Ovary (tissue), 3 donors: ENCODE measurements around the gene BPI.

Experiments used
- POLR2A ChIP-seq: fragments of 450-650 bp; IDR thresholded peaks from one replicate; pipeline ENCODE4 v1.6.1; 2017; ENCODE audit warnings: antibody characterized with exemption, mild to moderate bottlenecking, moderate library complexity
- TF ChIP-seq, protein P1 (sequence below), 3 donors: fragments of 450-650 bp in 2 of 3; fragments of 200-600 bp in 1 of 3; IDR thresholded peaks; one replicate each; pipeline versions ENCODE4 v1.5.1 to v1.8.0; 2016 to 2022; ENCODE audit warnings: antibody characterized with exemption in 3 of 3, mild to moderate bottlenecking in 1 of 3
- donor health status: DM: no; HTN: no; CAD: no.

DNA sequence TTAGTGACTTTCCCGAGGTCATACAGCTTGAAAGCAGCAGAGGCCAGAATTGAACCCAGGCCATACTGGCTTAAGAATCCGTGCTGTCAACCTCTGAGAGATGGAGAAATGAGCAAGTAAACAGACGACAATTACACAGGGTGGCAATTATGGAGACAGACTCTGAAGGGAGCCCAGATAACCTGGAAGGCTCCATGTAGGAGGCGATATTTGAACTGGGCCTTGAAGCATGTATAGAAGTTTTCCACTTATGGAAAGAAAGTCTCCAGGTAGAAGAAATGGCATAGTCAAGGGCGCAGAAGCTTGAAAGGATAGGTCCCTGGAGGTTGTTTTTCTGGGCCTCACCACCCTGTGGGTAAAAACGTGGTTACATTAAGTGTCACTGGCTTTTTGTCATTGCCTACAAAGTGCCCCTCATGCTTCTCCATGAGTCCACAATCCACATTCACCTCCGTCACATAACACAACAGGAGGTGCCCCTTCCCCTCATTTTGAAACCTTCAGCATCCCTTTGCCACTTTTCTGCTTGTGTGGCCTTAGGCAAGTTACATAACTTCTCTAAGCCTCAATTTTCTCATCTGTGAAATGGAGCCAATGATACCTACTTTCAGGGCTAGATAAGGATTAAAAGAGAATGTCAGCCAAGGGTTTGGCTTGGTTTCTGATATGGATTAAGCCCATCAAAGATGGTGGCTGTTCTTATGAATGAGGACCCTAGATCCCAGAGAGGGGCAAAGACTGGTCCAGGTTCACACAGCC is 5.9 kb upstream of the BPI start:
- TF ChIP-seq, protein P1, sequence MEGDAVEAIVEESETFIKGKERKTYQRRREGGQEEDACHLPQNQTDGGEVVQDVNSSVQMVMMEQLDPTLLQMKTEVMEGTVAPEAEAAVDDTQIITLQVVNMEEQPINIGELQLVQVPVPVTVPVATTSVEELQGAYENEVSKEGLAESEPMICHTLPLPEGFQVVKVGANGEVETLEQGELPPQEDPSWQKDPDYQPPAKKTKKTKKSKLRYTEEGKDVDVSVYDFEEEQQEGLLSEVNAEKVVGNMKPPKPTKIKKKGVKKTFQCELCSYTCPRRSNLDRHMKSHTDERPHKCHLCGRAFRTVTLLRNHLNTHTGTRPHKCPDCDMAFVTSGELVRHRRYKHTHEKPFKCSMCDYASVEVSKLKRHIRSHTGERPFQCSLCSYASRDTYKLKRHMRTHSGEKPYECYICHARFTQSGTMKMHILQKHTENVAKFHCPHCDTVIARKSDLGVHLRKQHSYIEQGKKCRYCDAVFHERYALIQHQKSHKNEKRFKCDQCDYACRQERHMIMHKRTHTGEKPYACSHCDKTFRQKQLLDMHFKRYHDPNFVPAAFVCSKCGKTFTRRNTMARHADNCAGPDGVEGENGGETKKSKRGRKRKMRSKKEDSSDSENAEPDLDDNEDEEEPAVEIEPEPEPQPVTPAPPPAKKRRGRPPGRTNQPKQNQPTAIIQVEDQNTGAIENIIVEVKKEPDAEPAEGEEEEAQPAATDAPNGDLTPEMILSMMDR (IDR thresholded peaks at IDR 0.05): no peak
- TF ChIP-seq POLR2A: no peak
